ENCODE measurements around the gene AKAIN1.

AKAIN1 gene, protein sequence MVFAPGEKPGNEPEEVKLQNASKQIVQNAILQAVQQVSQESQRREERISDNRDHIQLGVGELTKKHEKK

DNA sequence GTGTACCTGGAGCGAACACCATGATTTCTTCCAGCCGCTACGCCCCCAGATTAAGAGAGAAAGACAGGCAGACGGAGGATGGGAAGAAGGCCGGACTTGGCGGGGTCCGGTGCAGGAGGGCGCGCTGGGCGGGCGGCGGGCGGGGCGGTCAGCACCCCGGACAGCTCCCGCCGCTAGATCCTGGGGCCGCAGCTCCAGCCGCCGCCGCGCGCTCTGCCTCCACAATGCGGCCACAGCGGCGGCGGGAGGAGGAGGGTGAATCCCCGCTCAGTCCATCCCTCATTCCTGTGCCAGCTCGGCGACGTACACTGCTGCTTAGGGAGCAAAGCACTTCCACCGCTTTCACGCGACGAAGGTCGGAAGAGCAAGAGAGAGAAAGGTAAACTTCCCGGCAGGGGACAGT is at the start of gene AKAIN1:
AKAIN1 (minus strand) TSS at position 226 of the 403 bp plus-strand sequence; CDS start at position 22, 204 bp downstream.
- peak in 1 of 2 donors; percentile 12 for DNase-seq (ENCODE audit: low read depth in 2 of 2)

DNA sequence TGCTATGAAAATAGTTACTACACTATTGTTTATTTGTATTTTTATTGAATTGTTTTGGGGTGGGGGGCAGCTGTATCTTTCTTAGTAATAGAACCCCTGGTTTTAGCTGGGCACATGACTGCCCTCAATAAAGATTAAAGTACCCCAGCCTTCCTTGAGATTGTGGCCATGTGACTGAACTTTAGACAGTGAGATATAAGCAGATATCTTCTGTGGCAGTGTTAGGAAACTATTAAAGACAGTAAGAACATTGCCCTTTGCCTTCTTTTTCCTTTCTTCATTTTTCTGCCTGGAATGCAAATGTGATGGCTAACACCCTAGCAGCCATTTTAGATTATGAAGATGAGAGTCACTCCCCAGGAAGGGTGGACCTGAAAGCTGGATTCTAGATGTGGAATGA is 47.9 kb upstream of the AKAIN1 start:
- DNase-seq (ENCODE audit: low read depth in 2 of 2) = no peak

DNA sequence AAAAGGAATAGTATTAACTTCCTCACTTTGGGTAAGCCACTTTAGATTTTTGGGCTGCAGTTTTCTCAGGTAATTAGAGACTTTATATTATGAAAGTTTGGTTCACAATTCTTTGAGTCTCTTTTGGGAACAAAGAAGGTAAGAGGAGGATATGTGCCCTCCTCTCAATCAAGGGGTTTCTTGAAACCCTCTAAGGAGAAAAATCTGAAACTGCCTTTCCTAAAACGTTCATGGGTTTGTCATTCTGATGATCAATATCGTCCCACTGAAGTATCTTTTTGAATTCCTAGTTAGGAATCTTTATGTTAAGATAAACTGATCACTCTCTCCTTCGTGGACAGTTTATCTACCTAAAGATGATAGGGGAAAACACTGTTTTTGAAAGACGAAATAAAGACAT is 42.4 kb upstream of the AKAIN1 start:
- DNase-seq (ENCODE audit: low read depth in 2 of 2) = no peak

DNA sequence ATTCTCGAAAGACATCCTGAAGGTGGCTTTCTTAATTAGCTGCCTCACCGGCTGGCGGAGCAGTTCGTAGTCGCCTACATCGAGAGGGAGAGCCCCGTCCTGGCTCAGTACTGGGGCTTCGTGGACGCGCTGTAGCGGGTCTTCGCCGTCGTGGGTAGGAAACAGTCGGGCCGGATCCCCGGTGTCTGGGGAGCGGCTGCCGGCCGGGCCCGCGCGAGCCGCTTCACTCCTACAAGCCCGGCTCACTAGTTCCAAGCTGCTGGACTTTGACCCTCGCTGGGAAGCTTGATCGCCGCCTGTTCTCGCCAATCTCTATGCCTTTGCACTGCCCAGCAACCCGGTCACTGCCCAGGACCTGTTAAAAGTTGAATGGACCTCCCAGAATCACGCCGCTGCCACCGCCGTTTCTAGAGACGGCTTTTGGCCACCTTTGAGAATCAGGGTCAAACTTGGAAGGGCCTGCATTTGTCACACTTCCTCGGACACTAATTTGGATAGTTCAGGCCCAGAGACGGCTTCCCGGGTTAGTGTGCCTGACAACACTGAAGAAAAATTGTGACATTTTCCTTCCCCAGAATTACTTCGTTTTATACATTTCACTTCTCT is 41.4 kb upstream of the AKAIN1 start:
- DNase-seq (ENCODE audit: low read depth in 2 of 2) = peak; percentile 5 to 19

DNA sequence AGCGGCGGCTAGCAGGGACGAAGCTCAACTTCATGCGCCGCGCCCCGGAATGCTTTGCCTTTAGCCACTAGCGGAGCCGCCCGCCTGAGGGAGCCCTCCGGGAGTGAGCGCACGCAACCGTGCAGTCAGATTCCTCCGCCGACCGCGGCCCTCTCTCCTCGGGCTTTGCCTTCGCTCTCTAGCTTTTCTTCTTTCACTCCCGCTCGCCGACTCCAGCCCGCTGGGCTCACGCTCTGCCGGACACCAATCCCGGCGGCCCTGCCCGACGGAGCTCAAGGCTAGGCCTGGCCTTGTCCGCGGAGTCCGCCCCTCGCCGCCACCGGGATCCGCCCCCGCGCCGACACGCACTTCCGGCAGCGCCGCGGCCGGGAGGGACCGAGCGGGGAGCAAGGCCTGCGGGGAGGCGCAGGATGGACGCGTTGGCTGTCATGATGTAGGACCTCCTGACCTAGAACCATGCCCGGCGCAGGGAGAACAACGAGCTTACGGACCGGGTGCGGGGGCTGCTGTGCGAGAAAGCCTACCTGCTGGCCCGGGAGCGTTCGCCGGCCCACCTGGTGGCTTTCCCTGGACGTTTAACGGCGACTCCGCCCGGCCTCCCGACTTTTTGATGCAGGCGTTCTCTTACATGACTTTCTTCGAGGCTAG is 40.8 kb upstream of the AKAIN1 start:
- peak; percentile 84 for DNase-seq (ENCODE audit: low read depth in 2 of 2)

DNA sequence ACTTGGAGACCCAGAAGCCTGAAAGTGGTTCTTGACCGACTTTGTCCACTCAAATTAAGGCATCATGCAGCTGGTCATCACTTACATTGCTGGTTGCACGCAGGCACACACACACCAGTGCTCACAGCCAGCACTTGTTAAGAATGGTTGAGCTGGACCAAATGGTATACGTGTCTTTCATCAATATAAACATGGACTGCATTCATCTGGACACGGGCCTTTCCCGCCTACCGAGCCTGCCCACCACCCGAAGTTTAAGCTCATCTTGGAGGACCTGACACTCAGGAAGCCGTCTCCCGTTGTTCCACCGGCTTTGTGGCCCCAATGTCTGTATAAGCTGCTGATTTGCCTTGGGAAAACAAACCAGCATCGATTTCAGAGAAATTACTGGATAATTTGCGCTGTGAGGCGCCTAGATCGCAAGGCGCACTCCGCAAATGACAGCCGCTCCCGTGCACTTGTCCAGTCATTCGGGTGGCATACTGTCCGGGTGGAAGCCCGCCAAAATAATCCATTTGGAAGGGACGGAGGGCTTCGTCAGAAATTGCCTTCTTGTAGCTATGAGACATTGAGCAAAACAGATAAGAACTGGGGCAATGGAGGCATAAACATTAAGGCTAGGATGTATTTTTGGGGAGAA is 40.1 kb upstream of the AKAIN1 start:
- DNase-seq (ENCODE audit: low read depth in 2 of 2) = no peak

DNA sequence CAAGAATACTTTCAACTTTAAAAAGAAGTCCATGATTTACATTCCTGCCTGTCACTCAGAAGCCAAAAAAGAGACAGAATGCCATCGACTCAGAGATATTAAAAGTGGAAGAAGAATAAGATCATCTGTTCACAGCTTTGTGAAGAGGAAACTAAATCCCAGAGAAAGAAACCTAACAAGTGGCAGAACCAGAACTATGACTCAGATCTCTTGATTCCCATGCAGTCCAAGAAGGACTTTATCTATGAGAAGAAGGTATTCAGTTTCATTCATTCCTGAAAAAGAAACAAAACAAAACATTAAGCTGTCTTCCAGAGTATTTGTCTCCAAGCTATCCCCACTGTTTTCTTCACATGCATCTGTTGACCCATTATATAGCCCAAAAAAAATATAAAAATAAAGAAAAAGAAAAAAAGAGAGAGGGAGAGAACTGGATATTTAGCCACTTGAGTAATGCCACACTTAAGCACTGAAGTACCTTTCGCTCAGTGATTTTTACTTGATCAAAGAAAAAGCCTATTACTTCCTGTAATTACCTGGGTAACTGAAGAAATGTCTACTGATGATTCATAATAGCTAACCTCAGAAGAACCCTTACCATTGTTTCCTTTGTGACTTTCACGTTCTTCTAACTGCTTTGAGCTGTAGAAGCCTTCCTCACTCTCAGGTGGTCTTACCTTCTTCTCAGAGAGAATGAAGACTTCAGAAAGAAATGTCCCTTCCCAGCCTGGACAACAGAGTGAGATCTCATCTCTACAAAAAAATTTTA is 17.7 kb upstream of the AKAIN1 start:
- DNase-seq (ENCODE audit: low read depth in 2 of 2) = no peak

DNA sequence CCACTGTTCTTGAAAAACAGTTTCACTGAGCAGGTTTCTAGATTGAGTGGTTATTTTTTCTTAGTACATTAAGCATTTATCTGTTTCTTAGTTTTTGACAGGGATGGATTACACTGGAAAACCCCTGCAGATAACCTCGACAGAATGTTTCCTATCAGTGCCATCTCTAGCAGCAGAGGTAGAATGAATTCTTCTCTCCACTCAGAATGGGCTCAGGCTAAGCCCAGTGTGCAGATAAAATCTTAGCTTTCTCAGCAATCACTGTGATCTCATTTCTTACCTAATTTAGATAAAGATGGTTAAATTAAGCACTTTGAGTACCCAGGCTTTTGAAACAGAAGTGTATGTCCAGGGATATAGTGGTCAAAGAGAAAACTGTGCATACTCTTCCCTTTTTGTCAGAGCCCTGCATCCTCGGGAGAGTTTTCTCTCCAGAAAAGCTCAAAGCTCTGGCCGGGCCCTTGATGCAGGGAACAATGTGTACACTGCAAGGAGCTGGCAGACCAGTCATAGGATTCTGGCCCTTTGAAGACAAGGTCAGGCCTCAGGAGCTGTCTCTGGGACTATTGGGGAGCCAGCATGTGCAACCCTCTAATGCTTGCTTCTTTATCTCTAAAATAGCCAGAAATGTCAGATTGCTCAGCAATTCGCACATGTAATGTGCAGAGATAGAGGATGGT is 10.6 kb upstream of the AKAIN1 start:
- no peak for DNase-seq (ENCODE audit: low read depth in 2 of 2)

DNA sequence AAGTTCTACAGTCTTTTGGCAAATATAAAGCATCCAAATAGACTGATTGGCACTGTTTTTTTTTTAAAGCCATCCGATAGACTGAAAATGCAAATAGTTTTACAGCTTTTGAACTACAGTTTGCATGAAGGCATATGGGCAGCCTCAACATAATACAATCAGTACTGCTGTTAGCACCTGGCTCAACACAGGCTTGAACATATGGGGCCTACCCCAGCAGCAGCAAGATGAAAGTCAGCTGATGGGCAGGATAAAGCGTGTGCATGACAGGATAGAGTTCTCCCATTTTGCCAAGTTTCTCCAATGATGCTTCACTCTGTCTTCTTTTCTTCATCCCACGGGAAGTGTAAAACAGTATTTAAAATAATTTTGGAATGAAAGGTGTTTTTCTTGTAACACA is 1.3 kb upstream of the AKAIN1 start:
- no peak for DNase-seq (ENCODE audit: low read depth in 2 of 2)

DNA sequence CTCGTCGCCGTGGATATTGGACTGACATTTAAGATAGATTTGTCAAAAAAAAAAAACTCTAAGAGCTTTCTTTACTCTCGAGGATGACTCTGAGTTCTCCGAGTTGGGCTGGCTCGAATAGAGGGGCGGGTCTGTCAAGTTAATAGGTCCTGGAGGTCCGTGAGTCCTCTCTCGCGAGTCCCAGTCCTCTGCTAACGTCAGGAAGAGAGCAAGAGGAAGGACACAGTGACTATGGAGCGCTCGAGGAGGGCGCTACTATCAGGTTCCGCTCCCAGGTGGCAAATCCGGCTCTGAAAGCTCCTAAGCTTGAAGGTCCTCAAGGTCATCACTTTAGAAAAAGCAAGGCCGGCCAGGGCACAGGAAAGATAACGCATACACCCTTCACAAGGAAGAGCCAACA is 404 bp upstream of the AKAIN1 start:
- DNase-seq (ENCODE audit: low read depth in 2 of 2) = no peak

DNA sequence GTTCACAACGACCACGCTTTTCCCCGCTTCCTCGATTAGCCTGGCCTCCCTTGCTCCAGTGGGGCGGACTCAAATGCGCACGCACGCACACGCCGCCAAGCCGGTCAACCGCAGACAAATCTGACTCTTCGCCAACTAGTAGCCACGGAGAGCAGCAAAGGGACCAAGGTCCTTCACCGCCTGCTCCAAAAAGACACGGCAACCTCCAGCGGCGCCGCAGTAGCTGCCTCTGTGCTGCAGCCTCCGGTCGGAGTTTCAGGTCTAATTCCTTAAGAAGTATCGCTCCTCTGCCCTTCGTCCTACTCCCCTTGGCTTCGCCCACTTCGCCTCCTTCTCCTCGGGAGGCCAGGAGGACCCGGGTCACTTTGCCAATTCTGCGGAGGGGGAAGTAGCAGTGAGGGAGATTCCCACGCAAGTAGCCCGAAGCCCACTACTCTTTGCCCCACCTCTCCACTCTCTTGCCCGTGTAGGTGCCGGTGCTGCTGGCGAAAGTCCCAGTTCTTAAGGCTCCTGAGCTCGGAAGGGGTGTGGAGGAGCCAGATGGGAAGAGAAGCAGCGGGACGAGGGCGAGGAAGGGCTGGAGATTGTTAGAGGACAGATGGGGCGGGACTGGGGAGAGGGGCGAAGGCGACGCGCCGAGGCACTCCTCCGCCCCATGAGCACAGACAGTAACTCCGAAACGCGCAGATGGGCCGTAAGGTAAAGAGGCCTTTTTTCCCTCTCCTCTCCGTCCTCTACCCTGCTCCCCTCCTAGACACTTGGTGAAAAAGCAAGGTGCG is 615 bp downstream of the AKAIN1 start:
- DNase-seq (ENCODE audit: low read depth in 2 of 2) = no peak

DNA sequence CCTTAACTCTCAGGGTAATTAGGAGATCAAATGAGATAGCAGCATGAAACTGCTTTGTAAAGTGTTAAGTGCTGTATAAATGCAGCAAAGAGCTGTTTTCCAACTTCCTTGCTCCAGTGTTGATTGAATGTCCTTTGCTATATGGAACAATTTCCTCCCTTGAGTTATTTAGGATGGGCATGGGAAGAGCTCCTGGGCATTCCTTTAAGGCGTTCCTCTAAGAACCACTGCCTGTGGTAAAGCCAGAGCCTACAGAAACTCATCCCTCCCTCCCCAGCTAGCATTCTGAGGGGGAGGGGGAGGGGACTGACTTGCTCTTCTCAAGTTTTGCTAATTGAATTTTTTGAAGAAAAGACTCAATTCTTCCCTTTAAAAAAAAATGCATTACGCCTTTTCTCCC is 1.4 kb downstream of the AKAIN1 start:
- DNase-seq (ENCODE audit: low read depth in 2 of 2) = no peak

DNA sequence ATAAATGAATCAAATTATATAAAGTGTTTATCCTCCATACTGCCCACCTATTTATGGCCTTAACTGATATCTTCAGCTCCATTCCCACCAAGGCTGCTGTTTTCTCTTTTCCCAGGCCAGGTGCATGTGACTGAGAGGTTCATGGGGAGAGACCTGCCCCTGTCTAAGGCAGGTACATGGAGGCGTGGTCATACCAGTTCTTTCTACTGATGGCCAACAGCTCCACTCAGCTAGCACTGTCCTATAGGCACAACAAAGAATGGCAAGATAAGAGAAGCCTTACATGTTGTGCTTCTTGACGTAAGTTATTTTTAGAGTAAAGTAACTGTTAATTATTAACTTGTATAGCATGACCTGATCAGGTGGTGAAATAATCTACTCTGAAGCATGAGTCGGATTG is 16.8 kb downstream of the AKAIN1 start:
- DNase-seq (ENCODE audit: low read depth in 2 of 2) = no peak

DNA sequence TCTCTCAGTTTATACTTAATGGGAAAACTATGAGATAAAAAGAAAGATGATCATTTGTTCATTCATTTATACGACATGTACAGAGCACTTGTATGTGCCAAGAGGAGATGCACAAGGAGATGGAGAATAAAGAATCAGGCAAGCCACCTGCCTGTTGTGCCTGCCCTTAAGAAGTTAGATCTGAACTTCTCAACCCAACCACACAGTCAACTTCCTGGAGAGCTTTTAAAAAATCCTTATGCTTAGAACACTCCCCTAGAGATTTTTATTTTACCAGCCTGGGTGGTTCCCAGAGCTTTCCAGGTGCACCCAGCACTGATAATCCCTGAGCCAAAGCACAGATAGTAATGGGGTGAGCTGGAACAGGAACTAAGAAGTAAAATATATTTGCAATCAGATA is 18.5 kb downstream of the AKAIN1 start:
- DNase-seq (ENCODE audit: low read depth in 2 of 2) = no peak

DNA sequence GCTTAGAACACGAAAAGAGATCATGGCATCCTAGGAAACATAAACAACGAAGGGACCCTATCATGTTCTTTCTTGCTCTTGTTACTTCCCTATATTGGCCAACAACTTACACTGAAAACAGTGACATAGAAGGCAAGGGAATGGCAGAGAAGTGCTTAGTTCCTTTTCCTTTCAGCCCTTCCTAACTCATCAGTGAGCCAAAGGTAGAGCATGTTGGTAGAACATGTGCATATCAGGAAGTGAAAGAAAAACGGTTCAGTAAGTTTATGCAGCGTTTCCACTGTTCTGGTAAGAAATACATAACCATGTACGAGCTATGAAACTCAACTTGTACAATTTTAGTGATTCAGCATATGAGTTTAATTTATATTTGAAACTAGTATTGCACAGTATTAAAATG is 21.7 kb downstream of the AKAIN1 start:
- no peak for DNase-seq (ENCODE audit: low read depth in 2 of 2)

DNA sequence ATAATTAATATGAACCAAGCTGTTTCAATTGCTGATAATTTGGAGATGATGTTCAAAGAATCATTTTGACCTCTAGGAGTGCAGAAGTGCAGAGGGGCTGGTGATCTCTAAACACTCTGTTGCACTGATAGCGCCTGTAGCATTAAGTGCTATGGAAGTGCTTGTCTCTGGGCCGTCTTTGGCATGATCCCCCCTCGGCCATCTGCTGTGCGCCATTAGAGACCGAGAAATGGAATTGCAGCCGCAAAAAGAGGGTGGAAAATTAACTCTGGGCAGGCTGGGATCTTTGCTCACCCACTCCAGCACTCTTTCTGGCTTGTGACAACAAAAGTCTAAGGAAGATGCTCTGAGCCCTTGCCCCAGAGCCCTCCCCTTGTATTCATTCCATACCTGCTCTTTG is 23.4 kb downstream of the AKAIN1 start:
- DNase-seq (ENCODE audit: low read depth in 2 of 2) = no peak

DNA sequence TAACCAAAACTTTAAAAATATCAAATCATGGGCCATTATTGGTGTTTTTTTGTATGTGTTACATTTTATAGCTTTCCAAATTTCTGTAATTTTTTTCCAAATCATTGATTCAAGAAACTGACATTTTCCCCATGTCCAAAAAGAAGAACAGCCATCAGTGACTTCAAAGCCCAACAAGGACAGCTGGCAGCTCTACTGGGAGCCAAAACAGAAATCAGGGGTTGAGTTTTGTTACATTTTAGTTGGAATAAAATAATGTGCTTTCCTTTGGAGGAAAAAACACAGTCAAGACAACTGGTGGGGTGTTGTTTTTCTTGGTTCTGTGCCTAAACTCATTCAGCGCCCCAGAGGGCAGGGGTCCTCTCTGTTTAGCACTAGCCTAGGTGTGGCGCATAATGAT is 23.8 kb downstream of the AKAIN1 start:
- DNase-seq (ENCODE audit: low read depth in 2 of 2) = no peak

DNA sequence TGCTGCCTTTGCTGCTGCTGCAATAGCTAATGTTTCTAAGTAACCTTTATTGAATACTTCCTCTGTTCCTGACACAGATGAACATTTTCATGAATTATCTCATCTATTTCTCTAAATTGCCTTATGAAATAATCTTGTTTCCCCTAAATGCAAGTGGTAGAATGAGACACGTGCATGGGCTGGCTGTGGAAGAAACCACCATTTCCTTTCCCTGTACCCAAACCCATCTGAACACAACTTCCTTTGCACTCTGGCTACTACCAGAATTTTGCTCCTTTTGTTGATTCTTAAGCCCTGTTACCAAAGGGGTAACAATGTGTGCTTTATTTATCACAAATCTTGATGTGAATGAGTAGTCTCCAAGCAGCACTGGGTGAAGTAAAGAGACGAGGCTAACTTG is 29.2 kb downstream of the AKAIN1 start:
- DNase-seq (ENCODE audit: low read depth in 2 of 2) = no peak

DNA sequence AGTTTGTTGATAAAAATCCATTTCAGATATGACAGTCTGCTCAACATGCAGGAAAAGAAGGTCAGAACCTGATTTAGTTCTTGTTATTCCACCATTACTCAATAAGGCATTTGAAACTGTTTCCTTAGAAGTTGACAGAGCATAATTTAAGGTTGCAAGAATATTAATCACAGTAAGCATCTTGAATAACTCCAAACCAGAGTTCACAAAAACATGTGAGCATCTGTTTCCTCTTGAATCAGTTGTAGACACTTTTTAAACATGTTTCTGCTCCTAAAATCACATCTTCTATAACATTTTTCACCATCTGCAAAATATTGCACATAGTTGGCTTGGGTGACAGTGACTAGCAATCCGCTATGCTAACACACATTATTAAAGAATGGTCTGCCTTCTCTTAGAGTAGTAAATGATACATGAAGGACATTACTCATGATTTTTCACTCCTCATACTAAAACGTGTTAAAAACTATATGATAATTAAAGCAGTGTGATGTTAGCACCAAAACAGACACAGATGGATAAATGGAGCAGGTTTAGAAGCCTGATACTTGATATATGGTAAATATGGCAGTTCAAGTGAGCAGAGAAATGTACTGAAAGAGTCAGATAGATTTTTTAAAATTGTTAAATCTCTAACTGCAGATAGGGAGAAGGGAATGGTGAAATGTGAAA is 30.3 kb downstream of the AKAIN1 start:
- DNase-seq (ENCODE audit: low read depth in 2 of 2) = no peak

DNA sequence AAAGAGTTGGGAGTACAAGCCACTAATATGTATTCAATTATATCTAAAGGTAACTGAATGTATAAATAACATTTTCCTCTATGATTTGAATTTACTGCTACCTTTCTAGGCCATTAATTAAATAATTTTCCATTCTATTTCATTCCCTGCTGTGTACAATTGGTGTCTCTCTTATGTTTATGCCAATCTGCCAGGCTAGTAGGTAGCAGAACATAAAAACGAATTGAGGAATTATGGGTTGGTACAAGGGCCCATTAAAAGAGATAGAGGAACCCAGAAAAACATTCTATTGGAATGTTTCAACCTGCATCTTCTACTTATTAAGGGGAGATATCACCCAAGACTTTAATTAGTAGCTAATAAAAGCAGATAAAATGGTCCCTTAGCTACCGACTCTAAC is 32.2 kb downstream of the AKAIN1 start:
- no peak for DNase-seq (ENCODE audit: low read depth in 2 of 2)

DNA sequence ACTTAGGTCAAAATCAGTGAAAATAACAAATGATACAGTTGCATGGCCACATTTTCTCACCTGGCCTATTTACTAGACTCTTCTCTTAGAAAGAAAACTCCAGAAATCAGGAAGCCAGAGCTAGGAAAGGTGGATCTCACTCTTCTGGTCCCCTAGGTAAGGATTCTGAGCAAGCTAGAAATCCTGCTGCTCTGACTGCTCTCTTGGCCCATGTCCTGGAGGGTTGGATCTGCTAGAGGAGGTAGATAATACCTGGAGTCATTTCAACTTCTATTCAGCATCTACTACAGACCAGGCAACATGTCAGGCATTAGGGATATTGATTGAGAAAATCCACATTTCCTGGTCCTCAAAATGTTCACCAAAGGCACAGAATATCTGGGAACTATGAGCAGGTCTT is 34.9 kb downstream of the AKAIN1 start:
- DNase-seq (ENCODE audit: low read depth in 2 of 2) = no peak
